HepG2 (cell line): Measurements from ENCODE around the gene ODC1. TPM values are rescaled to one million over a fixed set of nuclear protein-coding genes. Genes with fewer than 3 reads are reported as not detected.

Source experiments
- CREM ChIP-seq, 2 experiments: sonication (generic) in 1 of 2; formaldehyde crosslinking in 1 of 2; IDR thresholded peaks; 2 replicates each; pipeline versions ENCODE4 v1.4.0 to v1.6.1; 2016 to 2020; ENCODE audit warnings: antibody characterized with exemption in 1 of 2, mild to moderate bottlenecking in 1 of 2, missing genetic modification reagents in 1 of 2
- FOXJ3 ChIP-seq: sonication (generic); formaldehyde crosslinking; IDR thresholded peaks from 2 replicates; pipeline ENCODE4 v1.4.0; 2020; ENCODE audit warnings: missing genetic modification reagents, mild to moderate bottlenecking, borderline replicate concordance
- NBN ChIP-seq: fragments of 450-650 bp; conservative IDR thresholded peaks from 2 replicates; pipeline ENCODE4 v1.6.1; 2017
- PRDM4 ChIP-seq: sonication (generic); formaldehyde crosslinking; IDR thresholded peaks from 2 replicates; pipeline ENCODE4 v1.9.0; 2021; ENCODE audit warnings: missing genetic modification reagents, borderline replicate concordance
- RBM39 ChIP-seq: fragments of 200-400 bp; formaldehyde crosslinking; IDR thresholded peaks from one replicate; pipeline ENCODE4 v1.6.1; 2018; ENCODE audit warnings: antibody characterized with exemption, mild to moderate bottlenecking, low read depth, low read length; ENCODE audit not compliant: poor library complexity, severe bottlenecking
- SMARCC2 ChIP-seq: fragments of 450-650 bp; IDR thresholded peaks from 2 replicates; pipeline ENCODE4 v1.6.1; 2017; ENCODE audit warnings: antibody characterized with exemption, mild to moderate bottlenecking
- TFDP1 ChIP-seq: IDR thresholded peaks from 2 replicates; pipeline ENCODE4 v1.6.1; 2016; ENCODE audit warnings: missing compliant biosample characterization, missing genetic modification reagents, borderline replicate concordance
- ZBTB26 ChIP-seq: IDR thresholded peaks from 2 replicates; pipeline ENCODE4 v1.6.1; 2016; ENCODE audit warnings: missing compliant biosample characterization, missing genetic modification reagents, borderline replicate concordance
- ZBTB8A ChIP-seq: sonication (generic); formaldehyde crosslinking; IDR thresholded peaks from 2 replicates; pipeline ENCODE4 v1.4.0; 2020; ENCODE audit warnings: mild to moderate bottlenecking, low read depth, missing genetic modification reagents, borderline replicate concordance
- ZMAT3 ChIP-seq: sonication (generic); formaldehyde crosslinking; conservative IDR thresholded peaks from 2 replicates; pipeline ENCODE4 v1.7.0; 2021; ENCODE audit warnings: missing genetic modification reagents
- ZNF318 ChIP-seq: sonication (generic); formaldehyde crosslinking; IDR thresholded peaks from 2 replicates; pipeline ENCODE4 v1.4.0; 2020; ENCODE audit warnings: mild to moderate bottlenecking, missing genetic modification reagents
- ZNF331 ChIP-seq: sonication (generic); formaldehyde crosslinking; IDR thresholded peaks from 2 replicates; pipeline ENCODE4 v1.4.0; 2020; ENCODE audit warnings: missing genetic modification reagents
- ZNF350 ChIP-seq: sonication (generic); formaldehyde crosslinking; IDR thresholded peaks from 2 replicates; pipeline ENCODE4 v1.4.0; 2020; ENCODE audit warnings: mild to moderate bottlenecking, low read depth, missing genetic modification reagents, borderline replicate concordance
- ZNF451 ChIP-seq: sonication (generic); formaldehyde crosslinking; IDR thresholded peaks from 2 replicates; pipeline ENCODE4 v1.5.0; 2020; ENCODE audit warnings: mild to moderate bottlenecking, missing genetic modification reagents
- polyA plus RNA-seq, 8 experiments: library from polyadenylated mRNA; depleted of rRNA in 3 of 8; stranded (reverse) in 7 of 8; unstranded in 1 of 8; fragments of >200 nt; fragmentation: Illumina TruSeq in 4 of 8; extraction: Trizol in 4 of 8; gene quantifications; 2 replicates each; pipeline versions ENCODE4 v1.2.1 to v1.2.3, GENCODE V29; 2011 to 2016; ENCODE audit warnings: low read depth in 4 of 8, missing spikeins in 1 of 8, mixed read lengths in 1 of 8; ENCODE audit not compliant: insufficient read depth in 1 of 8
- total RNA-seq, 5 experiments: library from RNA; depleted of rRNA; stranded (reverse); fragments of >200 nt; fragmentation: Illumina TruSeq; extraction: Trizol; gene quantifications; 2 replicates each; pipeline ENCODE4 v1.2.3, GENCODE V29; 2016; ENCODE audit warnings: low read depth in 1 of 5

The ODC1 gene
- total and polyA plus RNA-seq, 2 of the 13 experiments (the other 11 are each of a cell fraction or from before 2014, with no cell fraction given) = 142 to 371 TPM

GRCh38 chr2:10434886-10435819 lies 13.0 kb downstream of the ODC1 start (continued):
- TF ChIP-seq PRDM4 (CRISPR knock-in tag) (no peak), SMARCC2 (no peak), ZBTB26 (CRISPR knock-in tag) (peak; percentile 42; the same call in 1 of the 2 replicates), CREM (IDR thresholded peaks at IDR 0.05) (no peak), CREM (CRISPR knock-in tag; IDR thresholded peaks at IDR 0.05) (no peak), TFDP1 (CRISPR knock-in tag) (peak; percentile 84), ZBTB8A (no peak), ZNF318 (CRISPR knock-in tag) (no peak), FOXJ3 (CRISPR knock-in tag) (no peak), ZNF451 (no peak), ZNF350 (CRISPR knock-in tag) (peak; percentile 56; the same call in 1 of the 2 replicates), RBM39 (peak; percentile 52), NBN (no peak), ZNF331 (peak; percentile 85), ZMAT3 (CRISPR knock-in tag) (no peak)
